Measurements from ENCODE around the gene DTX4.
"Not testable (repeated sequence)": the region's sequence is repeated elsewhere in the genome, so short reads cannot be mapped to it uniquely, and the experiment has no call there.

DTX4 gene

DNA sequence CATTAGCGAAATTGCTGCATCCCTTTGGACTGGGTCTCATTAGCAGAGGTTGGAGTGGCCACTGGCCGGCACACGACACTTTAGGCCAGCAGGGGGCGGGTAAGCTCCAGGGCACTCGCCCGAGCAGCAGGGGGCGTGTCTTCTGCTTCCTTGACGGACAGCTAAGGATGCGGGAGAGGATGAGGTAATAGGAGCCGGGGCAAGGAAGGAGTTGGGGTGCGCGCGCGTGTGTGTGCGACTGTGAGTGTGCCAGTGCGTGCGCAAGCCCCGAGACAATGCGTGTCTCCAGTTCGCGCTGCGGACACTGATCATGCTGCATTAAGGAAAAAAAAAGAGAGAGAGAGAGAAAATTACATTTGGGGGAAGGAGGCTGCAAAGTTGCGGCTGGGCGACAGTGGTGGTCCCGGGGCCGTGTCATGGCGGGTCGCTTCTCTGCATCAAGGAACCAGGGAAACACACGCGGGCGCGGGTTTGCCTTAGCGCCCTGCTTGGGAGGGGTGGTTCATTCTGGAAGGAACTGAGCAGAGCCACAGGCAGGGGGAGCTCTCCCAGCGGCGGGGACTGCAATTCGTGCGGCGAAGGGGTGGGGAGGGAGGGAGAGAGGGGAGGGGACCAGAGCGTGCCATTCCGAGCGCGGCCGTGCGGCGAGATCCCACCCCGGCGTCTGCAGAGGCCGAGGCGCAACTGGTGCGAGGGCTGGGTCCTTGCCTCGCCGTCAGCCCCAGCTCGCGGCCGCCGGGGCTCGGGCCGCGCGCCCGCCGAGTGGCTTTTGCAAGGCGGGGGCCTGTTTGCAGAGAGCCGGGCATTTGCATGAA, at the start of gene DTX4:
TSS of gene DTX4 (plus strand) at position 625 of the 815 bp plus-strand sequence. CDS start 464 bp downstream, outside the sequence.
- peak within 1 kb of the TSS; percentile 90 for H3K9ac ChIP-seq (ENCODE audit: insufficient read length, low read depth)
- H3K4me1 ChIP-seq (ENCODE audit: insufficient read depth, insufficient read length) = peaks cover 9% of the 10 kb centered on the region
- peak within 1 kb of the TSS; percentile 91 for H3K4me3 ChIP-seq (ENCODE audit: insufficient read length, low read depth)
- peaks cover 8% of the 10 kb centered on the region for H3K36me3 ChIP-seq (ENCODE audit: insufficient read depth, insufficient read length, low read length)
- TF ChIP-seq SUZ12 (IDR thresholded peaks at IDR 0.05; ENCODE audit: extremely low read depth, insufficient read depth, insufficient read length) = no peak
- no peak for TF ChIP-seq YY1 (IDR thresholded peaks at IDR 0.05; ENCODE audit: insufficient read depth, insufficient read length)
- no peak for TF ChIP-seq ZNF274 (IDR thresholded peaks at IDR 0.05; ENCODE audit: low read depth, low read length)
- H3K27me3 ChIP-seq (ENCODE audit: insufficient read depth, insufficient read length) = no peaks in the 10 kb centered on the region
- peak; percentile 90 for DNase-seq (ENCODE audit: low read depth, low spot score)
- H3K9me3 ChIP-seq (ENCODE audit: insufficient read depth, low read length) = no peaks in the 10 kb centered on the region

DNA sequence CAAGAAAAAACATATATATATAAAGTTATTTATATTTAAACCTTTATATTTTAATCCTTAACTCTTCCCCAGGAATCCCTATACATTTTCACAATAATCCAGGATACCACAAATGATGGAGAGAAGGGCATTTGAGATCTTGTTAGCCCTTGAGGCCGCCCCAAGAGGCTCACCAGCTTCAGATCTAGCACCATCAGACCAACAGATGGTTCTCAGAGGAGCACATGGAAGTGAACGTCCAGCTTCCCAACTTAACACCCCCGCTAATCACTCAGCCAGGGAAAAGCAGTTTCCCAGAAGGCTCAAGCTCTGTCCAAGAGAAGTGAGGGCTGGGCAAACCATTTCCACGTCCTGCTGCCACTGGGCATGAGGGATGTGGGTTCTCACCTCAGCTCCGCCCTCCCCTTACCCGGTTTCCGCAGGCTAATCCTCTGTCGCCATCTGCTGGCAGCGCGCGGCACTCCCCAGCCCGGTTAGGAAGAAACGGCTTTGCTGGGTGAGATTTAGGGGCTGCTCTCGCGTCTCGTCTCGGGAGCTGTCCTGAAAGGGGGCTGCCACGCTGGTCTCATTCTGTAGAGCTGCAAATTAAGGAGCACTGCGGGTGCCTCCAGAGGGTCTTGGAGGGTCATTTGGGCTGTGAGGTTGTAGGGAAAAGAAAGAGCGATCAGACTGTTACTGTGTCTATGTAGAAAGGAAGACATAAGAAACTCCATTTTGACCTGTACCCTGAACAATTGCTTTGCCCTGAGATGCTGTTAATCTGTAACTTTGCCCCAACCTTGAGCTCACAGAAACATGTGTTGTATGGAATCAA, 36.1 kb upstream of the DTX4 start:
- Histone ChIP-seq H3K4me3 (ENCODE audit: insufficient read length, low read depth) (no peak overlapping the region), H3K9ac (ENCODE audit: insufficient read length, low read depth) (peak overlapping the region; percentile 65), H3K27me3 (ENCODE audit: insufficient read depth, insufficient read length) (peaks cover 13% of the 10 kb centered on the region), H3K9me3 (ENCODE audit: insufficient read depth, low read length) (peaks cover 28% of the 10 kb centered on the region; the same call in 1 of the 2 replicates), H3K4me1 (ENCODE audit: insufficient read depth, insufficient read length) (no peaks in the 10 kb centered on the region), H3K36me3 (ENCODE audit: insufficient read depth, insufficient read length, low read length) (no peaks in the 10 kb centered on the region)
- TF ChIP-seq YY1 (IDR thresholded peaks at IDR 0.05; ENCODE audit: insufficient read depth, insufficient read length) = no peak
- TF ChIP-seq ZNF274 (IDR thresholded peaks at IDR 0.05; ENCODE audit: low read depth, low read length) = no peak
- TF ChIP-seq SUZ12 (IDR thresholded peaks at IDR 0.05; ENCODE audit: extremely low read depth, insufficient read depth, insufficient read length) = no peak
- DNase-seq (ENCODE audit: low read depth, low spot score) = peak; percentile 69

DNA sequence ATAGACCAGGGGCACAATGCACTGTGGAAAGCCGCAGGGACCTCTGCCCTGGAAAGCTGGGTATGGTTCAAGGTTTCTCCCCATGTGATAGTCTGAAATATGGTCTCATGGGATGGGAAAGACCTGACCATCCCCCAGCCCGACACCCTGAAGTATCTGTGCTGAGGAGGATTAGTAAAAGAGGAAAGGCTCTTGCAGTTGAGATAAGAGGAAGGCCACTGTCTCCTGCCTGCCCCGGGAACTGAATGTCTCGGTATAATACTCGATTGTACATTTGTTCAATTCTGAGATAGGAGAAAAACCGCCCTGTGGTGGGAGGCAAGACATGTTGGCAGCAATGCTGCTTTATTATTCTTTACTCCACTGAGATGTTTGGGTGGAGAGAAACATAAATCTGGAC, 35.4 kb upstream of the DTX4 start:
- H3K9ac ChIP-seq (ENCODE audit: insufficient read length, low read depth); DNase-seq (ENCODE audit: low read depth, low spot score): not testable (repeated sequence)
- peaks cover 18% of the 10 kb centered on the region for H3K27me3 ChIP-seq (ENCODE audit: insufficient read depth, insufficient read length)

DNA sequence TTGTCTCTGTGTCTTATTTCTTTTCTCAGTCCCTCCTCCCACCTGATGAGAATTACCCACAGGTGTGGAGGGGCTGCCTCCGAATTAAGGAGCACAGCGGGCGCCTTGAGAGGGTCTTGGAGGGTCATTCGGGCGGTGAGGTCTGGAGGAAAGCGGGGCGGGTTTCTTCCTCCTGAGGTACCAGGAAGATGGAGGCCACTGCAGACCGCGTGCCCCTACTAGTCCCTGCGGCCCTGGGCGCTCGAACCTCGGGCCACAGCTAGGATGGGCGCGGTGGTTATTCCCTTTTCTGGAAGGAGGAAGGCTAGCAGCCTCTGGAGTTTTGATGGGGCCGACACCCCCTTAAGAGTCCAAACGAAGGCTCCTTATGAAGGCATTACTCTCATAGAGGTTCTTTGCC, 34.7 kb upstream of the DTX4 start:
- Histone ChIP-seq H3K9me3 (ENCODE audit: insufficient read depth, low read length) (peaks cover 15% of the 10 kb centered on the region; the same call in 1 of the 2 replicates), H3K4me1 (ENCODE audit: insufficient read depth, insufficient read length) (no peaks in the 10 kb centered on the region), H3K36me3 (ENCODE audit: insufficient read depth, insufficient read length, low read length) (no peaks in the 10 kb centered on the region), H3K27me3 (ENCODE audit: insufficient read depth, insufficient read length) (peaks cover 22% of the 10 kb centered on the region), H3K9ac (ENCODE audit: insufficient read length, low read depth) (no peak overlapping the region), H3K4me3 (ENCODE audit: insufficient read length, low read depth) (no peak overlapping the region)
- DNase-seq (ENCODE audit: low read depth, low spot score) = no peak
- TF ChIP-seq ZNF274 (IDR thresholded peaks at IDR 0.05; ENCODE audit: low read depth, low read length) (no peak), SUZ12 (IDR thresholded peaks at IDR 0.05; ENCODE audit: extremely low read depth, insufficient read depth, insufficient read length) (no peak), YY1 (IDR thresholded peaks at IDR 0.05; ENCODE audit: insufficient read depth, insufficient read length) (no peak)

More for the DNA sequence above, 35.4 kb upstream of the DTX4 start:
- not testable (repeated sequence) for H3K4me1 ChIP-seq (ENCODE audit: insufficient read depth, insufficient read length); H3K36me3 ChIP-seq (ENCODE audit: insufficient read depth, insufficient read length, low read length); H3K4me3 ChIP-seq (ENCODE audit: insufficient read length, low read depth)
- peaks cover 21% of the 10 kb centered on the region; the same call in 1 of the 2 replicates for H3K9me3 ChIP-seq (ENCODE audit: insufficient read depth, low read length)

DNA sequence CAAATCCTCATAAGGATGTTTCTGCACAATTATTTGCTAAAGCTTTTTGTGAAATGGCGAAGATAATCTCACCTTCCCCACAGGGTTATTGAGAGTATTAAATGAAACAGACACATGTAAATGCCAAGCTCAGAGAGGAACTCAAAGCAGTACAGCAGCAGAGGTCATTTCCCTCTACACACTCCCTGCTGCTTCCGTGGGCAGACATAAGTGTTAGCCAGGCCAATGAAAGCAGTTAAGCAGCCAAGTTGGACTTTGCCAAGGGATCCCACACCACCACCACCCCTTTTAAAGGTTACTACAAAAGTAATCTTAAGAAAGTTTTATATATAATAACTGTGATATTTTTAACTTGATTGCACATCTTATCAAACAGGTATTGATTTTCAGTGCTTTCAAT, 33.3 kb upstream of the DTX4 start:
- Histone ChIP-seq H3K27me3 (ENCODE audit: insufficient read depth, insufficient read length) (peaks cover 35% of the 10 kb centered on the region), H3K4me1 (ENCODE audit: insufficient read depth, insufficient read length) (no peaks in the 10 kb centered on the region), H3K9ac (ENCODE audit: insufficient read length, low read depth) (no peak overlapping the region), H3K9me3 (ENCODE audit: insufficient read depth, low read length) (0 out of 2 replicates have a peak, but pooled peaks cover under 1% of the 10 kb centered on the region), H3K4me3 (ENCODE audit: insufficient read length, low read depth) (no peak overlapping the region), H3K36me3 (ENCODE audit: insufficient read depth, insufficient read length, low read length) (no peaks in the 10 kb centered on the region)
- DNase-seq (ENCODE audit: low read depth, low spot score) = no peak
- TF ChIP-seq SUZ12 (IDR thresholded peaks at IDR 0.05; ENCODE audit: extremely low read depth, insufficient read depth, insufficient read length) (no peak), YY1 (IDR thresholded peaks at IDR 0.05; ENCODE audit: insufficient read depth, insufficient read length) (no peak)

DNA sequence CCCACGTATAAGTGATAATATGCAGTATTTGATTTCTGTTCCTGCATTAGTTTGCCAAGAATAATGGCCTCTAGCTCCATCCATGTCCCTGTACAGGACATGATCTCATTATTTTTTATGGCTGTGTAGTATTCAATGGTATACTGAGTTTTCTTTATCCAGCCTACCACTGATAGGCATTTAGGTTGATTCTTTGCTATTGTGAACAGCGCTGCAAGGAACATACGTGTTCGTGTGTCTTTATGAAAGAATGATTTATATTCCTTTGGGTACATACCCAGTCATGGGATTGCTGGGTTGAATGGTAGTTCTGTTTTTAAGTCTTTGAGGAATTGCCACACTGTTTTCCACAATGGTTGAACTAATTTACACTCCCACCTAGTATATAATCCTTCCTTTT, 30.7 kb upstream of the DTX4 start:
- no peak overlapping the region for H3K9ac ChIP-seq (ENCODE audit: insufficient read length, low read depth)
- no peak overlapping the region for H3K4me3 ChIP-seq (ENCODE audit: insufficient read length, low read depth)

More for the DNA sequence above, 30.7 kb upstream of the DTX4 start:
- Histone ChIP-seq H3K36me3 (ENCODE audit: insufficient read depth, insufficient read length, low read length) (no peaks in the 10 kb centered on the region), H3K9me3 (ENCODE audit: insufficient read depth, low read length) (peaks cover 9% of the 10 kb centered on the region; the same call in 1 of the 2 replicates), H3K4me1 (ENCODE audit: insufficient read depth, insufficient read length) (no peaks in the 10 kb centered on the region), H3K27me3 (ENCODE audit: insufficient read depth, insufficient read length) (peaks cover 56% of the 10 kb centered on the region)
- no peak for DNase-seq (ENCODE audit: low read depth, low spot score)
- TF ChIP-seq ZNF274 (IDR thresholded peaks at IDR 0.05; ENCODE audit: low read depth, low read length) = no peak
- TF ChIP-seq YY1 (IDR thresholded peaks at IDR 0.05; ENCODE audit: insufficient read depth, insufficient read length) = no peak
- no peak for TF ChIP-seq SUZ12 (IDR thresholded peaks at IDR 0.05; ENCODE audit: extremely low read depth, insufficient read depth, insufficient read length)

Data from NT2/D1 (cell line).